Epithelial cell of esophagus (primary cell): ENCODE results near the gene CFAP57.

Experiments
- DNase-seq: peaks from one replicate; pipeline ENCODE4 v3.0.0; 2010; ENCODE audit warnings: low read depth
- H3K4me3 ChIP-seq: 2 replicates; pipeline ENCODE4 v1.5.1; 2011; ENCODE audit warnings: mild to moderate bottlenecking, low read length, control low read depth
- TF ChIP-seq, protein P1 (sequence below): IDR thresholded peaks from 2 replicates; pipeline ENCODE4 v1.5.1; 2011; ENCODE audit warnings: low read depth, mild to moderate bottlenecking, low read length, control low read depth, inconsistent platforms; ENCODE audit not compliant: insufficient read depth; ENCODE audit errors: missing control alignments

Gene CFAP57

GRCh38 chr1:43194509-43194908, 22.4 kb downstream of the CFAP57 start:
- TF ChIP-seq, protein P1, sequence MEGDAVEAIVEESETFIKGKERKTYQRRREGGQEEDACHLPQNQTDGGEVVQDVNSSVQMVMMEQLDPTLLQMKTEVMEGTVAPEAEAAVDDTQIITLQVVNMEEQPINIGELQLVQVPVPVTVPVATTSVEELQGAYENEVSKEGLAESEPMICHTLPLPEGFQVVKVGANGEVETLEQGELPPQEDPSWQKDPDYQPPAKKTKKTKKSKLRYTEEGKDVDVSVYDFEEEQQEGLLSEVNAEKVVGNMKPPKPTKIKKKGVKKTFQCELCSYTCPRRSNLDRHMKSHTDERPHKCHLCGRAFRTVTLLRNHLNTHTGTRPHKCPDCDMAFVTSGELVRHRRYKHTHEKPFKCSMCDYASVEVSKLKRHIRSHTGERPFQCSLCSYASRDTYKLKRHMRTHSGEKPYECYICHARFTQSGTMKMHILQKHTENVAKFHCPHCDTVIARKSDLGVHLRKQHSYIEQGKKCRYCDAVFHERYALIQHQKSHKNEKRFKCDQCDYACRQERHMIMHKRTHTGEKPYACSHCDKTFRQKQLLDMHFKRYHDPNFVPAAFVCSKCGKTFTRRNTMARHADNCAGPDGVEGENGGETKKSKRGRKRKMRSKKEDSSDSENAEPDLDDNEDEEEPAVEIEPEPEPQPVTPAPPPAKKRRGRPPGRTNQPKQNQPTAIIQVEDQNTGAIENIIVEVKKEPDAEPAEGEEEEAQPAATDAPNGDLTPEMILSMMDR, result no peak
- no peak overlapping the region for H3K4me3 ChIP-seq
- no peak for DNase-seq

DNA sequence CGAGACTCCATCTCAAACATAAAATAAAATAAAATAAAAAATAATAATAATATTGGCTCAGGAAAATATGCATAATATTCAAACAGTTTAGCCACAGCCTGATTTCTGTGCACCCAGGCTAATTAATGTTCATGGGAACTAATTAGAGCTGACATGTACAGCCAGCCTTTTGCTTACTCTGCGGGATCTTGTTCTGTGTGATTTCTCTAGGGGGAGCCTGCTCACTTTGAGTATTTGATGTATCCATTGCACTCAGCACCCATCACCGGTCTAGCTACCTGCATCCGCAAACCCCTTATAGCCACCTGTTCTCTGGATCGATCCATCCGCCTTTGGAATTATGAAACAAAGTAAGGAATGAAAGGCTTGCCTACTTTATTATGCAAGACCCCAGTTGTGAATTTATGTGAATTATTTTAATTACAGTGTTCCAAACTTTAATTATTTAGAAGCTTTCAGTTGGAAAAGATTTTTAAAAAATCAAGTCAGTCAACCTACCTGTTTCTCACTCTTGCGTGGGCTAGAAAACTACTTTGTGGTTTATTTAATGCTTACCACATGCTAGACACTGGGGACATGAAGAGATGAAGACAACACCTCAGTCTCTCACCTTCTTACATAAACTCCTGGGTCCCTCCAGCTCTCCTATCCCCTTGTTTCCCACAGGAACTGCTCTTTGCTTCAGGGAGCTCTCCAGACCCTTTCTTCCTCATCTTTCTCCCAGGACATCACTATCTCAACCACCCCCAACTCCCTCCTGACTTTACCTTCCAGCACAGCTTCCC, 25.4 kb downstream of the CFAP57 start:
- TF ChIP-seq, protein P1, result no peak
- DNase-seq, result no peak
- no peak overlapping the region for H3K4me3 ChIP-seq

GRCh38 chr1:43199093-43199726, 27.1 kb downstream of the CFAP57 start:
- no peak overlapping the region for H3K4me3 ChIP-seq
- TF ChIP-seq, protein P1, result no peak
- peak; percentile 67 for DNase-seq

DNA sequence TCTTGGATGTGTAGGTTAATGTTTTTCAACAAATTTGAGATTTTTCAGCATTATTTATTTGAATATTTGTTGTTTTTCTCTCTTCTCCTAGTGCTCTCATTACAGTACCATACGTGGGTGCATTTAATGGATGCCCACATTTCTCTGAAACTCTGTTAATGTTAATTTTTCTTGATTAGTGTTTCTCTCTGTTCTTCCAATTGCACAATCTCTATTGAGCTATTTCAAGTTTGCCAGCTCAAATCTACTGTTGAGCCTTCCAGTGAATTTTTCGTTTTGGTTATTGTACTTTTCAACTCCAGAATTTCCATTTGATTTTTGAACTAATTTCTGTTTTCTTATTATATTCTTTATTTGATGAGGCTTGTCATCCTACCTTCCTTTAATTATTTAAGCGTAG, 31.7 kb downstream of the CFAP57 start:
- no peak overlapping the region for H3K4me3 ChIP-seq
- DNase-seq, result no peak
- TF ChIP-seq, protein P1, result no peak

- H3K4me3 ChIP-seq, result no peak overlapping the region
- no peak for DNase-seq
Measured at GRCh38 chr1:43204394-43204793, 32.3 kb downstream of the CFAP57 start.

DNA sequence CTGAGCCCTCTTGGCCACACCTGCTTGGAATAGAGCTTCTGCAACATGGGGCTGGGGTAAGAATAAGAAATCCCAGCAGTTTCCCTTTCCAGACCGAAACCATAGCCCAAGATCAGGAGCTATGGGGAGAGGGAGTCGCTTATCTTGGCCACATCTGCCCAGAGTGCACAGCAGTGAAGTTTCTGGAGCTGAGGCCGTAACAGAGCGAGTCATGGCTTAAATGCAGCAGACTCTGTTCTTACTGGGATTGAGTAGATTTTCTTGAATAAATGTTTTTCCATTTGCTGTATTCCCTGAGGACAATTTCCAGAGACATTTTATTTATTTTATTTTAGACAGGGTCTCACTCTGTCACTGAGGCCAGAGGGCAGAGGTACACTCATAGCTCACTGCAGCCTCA, 33.5 kb downstream of the CFAP57 start:
- H3K4me3 ChIP-seq, result no peak overlapping the region
- TF ChIP-seq, protein P1, result no peak
- peak; percentile 46 for DNase-seq

More at GRCh38 chr1:43204394-43204793, 32.3 kb downstream of the CFAP57 start:
- TF ChIP-seq, protein P1, result no peak
